Stimulated activated CD4-positive, alpha-beta T cell treated with anti-CD3 and anti-CD28 coated beads, Interleukin-12 subunit alpha, Interleukin-12 subunit beta, amount 100 ng/mL, for 4 hours (primary cell): ENCODE results near the gene VEZF1.
"Not testable (repeated sequence)": the region's sequence is repeated elsewhere in the genome, so short reads cannot be mapped to it uniquely, and the experiment has no call there.

ENCODE experiments used
- DNase-seq: peaks from one replicate; pipeline ENCODE4 v3.0.0-alpha.2; 2020

The VEZF1 gene

GRCh38 chr17:57971572-57971971, 16.5 kb downstream of the VEZF1 start:
- DNase-seq, result no peak

- no peak for DNase-seq
Measured at GRCh38 chr17:57970710-57971109, 17.3 kb downstream of the VEZF1 start.

DNA sequence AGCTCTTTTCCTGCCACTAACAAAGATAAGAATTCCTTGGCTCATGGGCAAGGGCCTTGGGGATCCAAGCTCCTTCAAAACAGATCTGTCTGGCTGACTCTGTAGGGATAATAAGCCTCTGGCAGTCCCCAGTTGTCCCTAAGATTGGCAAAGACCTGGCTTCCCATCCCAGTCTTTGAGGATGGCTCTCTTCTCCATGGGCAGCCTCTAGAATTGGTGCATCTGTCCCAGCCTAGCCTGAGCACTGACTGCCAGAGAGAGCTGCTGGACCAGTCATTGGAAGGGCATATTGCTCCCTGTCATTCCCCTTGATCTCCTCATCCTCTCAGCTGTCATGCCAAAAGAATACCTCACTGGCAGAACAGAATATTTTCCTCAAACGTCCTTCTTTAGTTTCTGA, 19.6 kb downstream of the VEZF1 start:
- no peak for DNase-seq

GRCh38 chr17:57966875-57967274, 21.2 kb downstream of the VEZF1 start:
- DNase-seq, result no peak

DNA sequence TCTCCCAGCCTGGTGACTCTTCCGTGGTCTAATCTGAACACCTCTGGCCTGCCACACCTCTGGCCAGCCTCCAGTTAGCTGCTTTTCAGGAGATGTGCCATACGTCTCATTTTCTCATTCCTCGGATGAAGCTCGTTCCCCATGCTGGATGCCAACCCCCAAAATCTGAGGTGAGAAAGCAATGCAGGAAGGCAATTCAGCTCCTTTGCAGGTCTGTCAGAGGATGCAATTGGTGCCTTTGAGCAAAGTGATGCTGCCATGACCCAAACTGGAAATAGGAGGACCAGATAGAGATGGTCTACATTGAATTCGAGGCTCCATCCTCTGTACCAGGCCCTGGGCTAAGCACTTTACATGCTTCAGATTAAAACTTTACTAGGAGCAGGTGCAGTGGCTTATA, 21.8 kb downstream of the VEZF1 start:
- no peak for DNase-seq

GRCh38 chr17:57965521-57966160, 22.4 kb downstream of the VEZF1 start:
- no peak for DNase-seq

DNA sequence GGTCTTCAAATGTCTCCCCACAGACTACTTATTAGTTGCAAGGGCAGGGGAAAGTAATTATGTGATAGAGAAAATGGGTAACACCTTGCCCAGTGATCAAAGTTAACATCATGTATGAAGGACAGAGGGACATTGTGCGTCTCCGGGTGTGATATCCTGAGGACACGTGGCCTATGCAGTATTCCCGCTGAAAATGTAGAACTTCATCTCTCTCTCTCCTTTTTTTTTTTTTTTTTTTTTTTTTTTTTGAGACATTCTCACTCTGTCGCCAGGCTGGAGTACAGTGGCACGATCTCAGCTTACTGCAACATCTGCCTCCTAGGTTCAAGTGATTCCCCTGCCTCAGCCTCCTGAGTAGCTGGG, 24.9 kb downstream of the VEZF1 start:
- no peak for DNase-seq

GRCh38 chr17:57962279-57963148, 25.5 kb downstream of the VEZF1 start:
- DNase-seq, result no peak

DNA sequence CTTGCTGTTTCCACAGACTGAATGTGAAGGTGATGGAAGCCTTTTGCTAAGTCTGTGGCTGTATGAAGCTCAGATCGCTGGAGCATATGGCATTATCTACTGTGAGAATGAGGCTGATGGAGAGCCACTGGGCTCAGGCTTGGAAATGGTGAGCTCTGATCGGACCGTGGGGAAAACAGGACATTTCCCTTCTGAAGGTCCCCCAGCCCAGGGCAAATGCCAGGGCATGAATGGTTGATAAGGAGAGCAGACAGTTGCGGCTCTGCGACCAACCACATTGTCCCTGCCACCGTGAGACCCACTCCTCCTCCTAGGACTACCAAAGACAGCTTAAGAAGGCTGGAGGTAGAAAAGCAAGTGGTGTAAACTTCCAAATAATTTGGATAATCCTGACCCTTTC, 28.1 kb downstream of the VEZF1 start:
- DNase-seq, result no peak

DNA sequence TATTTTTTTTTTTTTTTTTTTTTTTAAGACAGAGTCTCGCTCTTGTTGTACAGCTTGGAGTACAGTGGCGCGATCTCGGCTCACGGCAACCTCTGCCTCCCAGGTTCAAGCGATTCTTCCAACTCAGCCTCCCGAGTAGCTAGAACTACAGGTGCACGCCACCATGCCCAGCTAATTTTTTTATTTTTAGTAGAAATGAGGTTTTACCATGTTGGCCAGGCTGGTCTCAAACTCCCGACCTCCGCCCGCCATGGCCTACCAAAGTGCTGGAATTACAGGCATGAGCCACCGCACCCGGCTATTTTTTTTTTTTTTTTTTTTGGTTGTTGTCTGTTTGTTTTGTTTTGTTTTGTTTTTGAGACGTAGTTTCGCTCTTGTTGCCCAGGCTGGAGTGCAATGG, 29.7 kb downstream of the VEZF1 start:
- not testable (repeated sequence) for DNase-seq

DNA sequence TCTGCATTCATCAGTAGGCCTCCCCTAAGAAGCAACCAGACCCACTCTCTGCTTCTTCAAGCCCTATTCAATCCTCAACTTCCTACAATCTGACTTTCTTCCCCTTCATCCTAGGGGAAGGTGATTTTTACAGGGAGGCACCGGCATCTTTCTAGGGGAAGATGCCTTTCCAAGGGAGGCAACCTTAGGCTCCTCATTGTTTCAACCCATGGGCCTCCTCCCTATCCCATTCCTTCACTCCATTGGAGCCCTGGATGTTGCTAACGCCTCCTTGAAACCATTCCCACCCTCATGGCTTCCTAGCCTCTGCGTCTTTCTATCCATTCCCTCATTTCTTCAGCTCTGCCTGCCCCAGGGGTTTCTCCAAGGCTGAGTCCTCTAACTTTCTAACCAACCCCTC, 30.2 kb downstream of the VEZF1 start:
- no peak for DNase-seq

DNA sequence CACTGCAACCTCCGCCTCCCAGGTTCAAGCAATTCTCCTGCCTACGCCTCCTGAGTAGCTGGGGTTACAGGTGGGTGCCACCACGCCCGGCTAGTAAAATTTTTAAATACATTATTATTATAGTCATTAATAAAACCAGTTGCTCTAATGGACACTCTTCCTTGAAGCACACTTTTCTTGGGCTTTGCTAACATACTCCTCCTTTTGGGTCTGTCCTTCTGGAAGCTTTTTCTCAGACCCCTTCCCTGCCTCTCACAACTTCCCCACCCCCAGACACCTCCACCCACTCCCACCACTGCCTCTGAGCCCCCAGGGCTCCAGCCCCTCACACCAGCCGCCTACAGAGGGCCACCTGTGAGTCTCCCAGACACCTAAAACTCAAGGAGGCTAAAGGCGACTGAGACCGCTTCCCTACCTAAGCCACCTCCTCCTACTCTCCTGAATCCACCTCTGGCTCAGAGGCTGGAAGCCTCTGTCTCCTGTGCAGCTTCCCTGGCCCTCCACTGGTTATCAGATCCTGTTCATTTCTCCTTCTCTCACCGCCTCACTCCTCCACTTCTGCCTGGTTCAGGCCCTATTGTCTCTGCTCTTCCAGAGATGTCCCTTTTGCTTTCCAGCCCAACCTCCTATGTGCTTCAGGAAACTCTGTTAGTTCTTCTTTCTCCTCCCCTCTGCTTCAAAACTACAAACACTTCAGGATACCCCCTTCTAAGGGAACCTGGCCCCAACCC, 30.8 kb downstream of the VEZF1 start:
- no peak for DNase-seq

- DNase-seq, result peak; percentile 16
Measured at GRCh38 chr17:57956291-57957119, 31.5 kb downstream of the VEZF1 start.

GRCh38 chr17:57955183-57955931, 32.7 kb downstream of the VEZF1 start, which contains the start of gene CUEDC1:
TSS of gene CUEDC1 (minus strand) at chr17:57955412. CDS start at chr17:57885564, 69,848 bp downstream.
- DNase-seq, result peak; percentile 71

GRCh38 chr17:57954397-57955182, 33.5 kb downstream of the VEZF1 start:
- DNase-seq, result no peak

- no peak for DNase-seq
Measured at GRCh38 chr17:57953705-57954396, 34.2 kb downstream of the VEZF1 start.

- DNase-seq, result no peak
Measured at GRCh38 chr17:57953219-57953618, 34.8 kb downstream of the VEZF1 start.

DNA sequence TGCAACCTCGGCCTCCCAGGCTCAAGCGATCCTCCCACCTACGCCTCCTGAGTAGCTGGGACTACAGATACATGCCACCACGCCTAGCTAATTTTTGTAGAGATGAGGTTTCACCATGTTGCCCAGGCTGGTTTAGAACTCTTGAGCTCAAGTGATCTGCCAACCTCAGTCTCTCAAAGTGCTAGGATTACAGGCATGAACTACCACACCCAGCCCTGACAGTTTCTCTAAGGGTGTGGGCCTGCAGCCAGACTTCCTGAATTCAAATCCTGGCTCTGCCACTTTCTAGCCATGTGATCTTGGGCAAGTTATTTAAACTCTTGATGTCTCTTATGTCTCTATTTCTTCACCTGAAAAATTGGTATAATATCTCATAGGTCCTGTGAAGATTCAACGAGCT, 38.4 kb downstream of the VEZF1 start:
- no peak for DNase-seq

DNA sequence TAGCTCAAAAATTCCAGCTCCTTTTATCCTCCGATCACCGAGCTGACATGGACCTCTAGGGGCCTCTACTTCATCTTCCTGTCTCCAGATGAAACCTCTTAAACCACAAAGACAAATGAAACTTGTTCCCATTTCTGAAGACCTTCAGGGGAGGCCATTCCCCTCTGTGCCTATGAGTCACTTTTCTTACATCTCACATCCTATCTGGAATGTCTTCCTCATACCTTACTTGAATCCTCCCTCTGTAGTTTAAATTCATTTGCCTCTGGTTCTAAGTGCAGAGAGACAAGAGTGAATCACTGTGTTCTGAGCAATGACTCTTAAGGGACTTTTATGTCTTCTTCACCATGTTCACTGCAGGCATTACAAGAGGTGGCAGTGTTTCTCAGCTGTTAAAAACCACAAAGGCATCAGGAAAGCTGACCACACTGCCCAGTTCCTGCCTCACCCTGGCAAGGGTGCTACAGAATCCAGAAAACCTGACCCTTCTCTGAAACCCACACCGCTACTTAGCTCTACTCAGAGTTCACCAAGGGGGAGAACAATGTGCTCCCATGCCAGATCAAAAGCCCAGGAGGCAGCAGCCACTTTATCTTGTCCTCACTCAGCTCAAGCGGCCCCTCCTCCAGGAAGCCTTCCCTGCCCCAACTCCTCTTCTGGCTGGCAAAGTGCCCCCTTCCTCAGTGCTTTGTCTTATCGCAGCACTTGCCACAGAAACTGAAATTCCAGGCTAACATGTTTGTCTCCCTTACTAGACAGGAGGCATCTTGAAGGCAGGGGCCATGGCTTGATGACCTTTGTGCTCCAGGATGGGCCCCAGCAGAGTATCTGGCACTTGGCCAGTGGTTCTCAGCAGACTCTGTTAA, 39.3 kb downstream of the VEZF1 start:
- no peak for DNase-seq

DNA sequence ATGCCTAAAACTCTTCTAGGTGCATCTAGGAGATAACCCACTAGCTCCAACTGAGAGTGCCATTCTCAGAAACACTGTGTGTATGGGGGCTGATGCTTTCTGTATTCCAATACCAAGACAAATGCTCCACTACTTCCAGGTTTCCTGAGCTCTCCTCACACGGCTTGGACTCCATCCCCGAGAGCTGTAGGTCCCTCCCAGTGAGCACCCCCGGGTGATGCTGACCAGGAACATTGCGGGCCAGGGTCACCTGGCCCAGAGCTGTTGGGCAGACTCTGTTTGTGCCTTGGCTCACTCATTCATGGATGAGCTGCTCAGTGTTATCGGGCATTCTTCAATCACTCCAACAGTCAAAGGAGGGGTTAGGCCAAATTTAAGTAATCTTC, 39.9 kb downstream of the VEZF1 start:
- DNase-seq, result no peak
